ENCODE data around the gene BRD4.
"Not testable (repeated sequence)": the region's sequence is repeated elsewhere in the genome, so short reads cannot be mapped to it uniquely, and the experiment has no call there.

BRD4 gene

GRCh38 chr19:15332311-15332996 lies at the start of gene BRD4:
Gene BRD4 (minus strand): TSS chr19:15332539. CDS start chr19:15273099, 59,440 bp downstream.
- DNase-seq: peak in 50 of 51 donors; percentile 6 to 76 (median 46)

DNA sequence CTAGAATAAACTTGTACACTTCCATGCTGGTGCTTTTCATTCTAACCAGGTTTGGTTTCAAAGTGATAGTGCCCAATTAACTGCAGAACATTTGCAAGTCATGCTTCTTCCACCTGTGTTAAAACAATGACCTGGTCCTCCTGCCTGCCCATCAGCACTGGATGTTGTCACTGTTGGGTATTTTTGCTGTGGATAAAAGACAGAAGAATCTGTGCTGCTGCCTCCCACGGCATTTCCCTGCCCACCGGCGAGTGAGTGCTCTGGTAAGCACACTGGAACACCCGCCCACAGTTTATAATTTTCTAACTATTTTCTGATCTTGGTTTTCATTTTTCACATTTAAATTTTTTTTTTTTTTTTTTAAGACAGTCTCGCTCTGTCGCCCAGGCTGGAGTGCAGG lies 49.5 kb upstream of the BRD4 start:
- no peak for DNase-seq

DNA sequence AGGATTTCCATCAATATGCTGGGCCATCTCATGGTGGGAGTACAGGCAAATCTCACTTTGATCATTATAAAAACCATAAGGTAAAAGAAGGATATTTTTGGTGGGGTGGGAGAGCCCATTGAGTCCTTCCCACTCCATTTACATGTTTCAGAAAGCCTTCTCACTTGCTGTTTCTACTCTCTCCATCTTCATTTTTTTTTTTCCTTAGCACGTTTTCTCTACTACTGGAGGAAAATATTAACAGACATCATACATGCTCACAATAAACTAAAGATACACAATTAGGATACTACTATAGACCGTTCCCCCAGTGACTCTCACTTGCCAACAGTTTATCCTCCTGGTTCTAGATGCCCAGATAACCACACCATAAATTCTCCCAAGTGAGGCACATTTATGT lies 49.1 kb upstream of the BRD4 start:
- DNase-seq: no peak

DNA sequence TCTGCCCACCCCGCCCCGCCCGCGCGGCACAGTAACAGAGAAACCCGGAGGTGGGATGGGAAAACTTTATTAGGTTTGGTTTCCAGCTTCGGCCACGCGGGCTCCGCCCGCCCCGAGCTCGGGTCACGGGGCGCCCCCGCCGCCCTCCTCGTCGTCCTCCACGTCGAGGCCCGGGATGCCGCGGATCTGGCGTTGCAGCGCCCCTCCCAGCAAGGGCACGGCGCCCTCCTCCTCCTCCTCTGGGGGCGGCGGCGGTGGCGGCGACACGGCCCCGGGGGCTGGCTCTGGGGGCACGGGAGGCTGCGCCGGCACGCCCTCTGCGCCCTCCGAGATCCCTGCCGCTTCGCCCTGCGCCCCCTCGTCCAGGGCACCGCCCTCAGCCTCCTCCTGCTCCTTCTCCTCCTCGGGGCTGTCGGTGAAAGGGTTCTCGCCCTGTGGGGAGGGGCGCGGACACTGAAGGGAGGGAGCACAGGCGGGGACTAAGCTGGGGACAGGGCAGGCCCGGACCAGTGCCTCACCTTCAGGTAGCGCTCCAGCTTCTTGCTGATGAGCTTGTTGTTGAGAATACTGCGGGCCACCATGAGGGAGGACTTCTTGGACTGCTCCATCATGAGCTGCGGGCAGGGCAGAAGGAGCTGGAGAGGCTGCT lies 47.8 kb upstream of the BRD4 start:
- peak in 7 of 51 donors; percentile 17 to 76 (median 39) for DNase-seq

DNA sequence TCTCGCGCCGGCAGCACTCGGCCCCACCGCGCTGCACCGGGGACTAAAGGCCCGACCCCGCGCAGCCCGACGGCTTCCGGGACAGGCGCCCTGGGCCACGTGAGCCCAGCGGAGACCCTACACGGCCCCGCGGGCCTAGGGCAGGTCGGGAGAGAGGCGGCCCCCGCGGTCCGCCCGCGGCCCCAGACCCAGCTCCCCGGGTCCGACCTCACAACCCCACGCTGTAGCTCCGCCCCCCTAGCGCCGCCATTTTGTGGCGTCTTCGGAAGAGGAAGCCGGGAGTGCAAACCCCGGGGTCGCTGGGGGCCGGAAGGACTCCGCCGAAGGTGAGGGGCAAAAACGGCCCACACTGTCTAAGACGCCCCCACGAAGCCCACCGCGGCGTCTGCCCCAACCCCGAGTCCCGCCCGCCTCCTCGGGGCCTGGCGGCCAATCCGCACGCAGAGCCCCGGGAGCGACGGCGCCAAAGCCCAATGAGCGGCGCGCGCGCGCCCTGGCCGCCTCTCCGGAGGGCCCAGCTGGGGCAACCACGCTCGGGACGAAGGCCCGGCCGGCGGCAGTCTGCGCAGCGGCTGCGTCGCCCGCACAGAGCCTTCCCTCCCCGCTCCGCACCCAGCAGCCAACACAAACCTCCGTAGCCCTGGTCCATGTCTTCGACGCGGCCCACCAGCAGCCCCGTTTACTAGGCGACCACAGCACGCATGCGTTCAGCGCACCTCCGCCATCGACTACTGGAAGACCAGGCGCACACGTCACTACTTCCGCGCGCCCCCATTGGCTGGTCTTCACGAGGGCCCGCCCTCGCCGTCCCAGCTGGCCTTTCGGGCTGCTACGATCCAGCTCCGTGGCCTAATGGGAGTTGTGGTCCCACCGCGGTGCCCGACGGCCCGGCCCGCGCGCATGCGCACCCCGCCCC lies 47.0 kb upstream of the BRD4 start, which contains the start of gene AKAP8:
TSS of gene AKAP8 (minus strand) at position 705 of the 916 bp plus-strand sequence. CDS start at position 649, 56 bp downstream.
- DNase-seq: peak; percentile 77 to 99 (median 96)

DNA sequence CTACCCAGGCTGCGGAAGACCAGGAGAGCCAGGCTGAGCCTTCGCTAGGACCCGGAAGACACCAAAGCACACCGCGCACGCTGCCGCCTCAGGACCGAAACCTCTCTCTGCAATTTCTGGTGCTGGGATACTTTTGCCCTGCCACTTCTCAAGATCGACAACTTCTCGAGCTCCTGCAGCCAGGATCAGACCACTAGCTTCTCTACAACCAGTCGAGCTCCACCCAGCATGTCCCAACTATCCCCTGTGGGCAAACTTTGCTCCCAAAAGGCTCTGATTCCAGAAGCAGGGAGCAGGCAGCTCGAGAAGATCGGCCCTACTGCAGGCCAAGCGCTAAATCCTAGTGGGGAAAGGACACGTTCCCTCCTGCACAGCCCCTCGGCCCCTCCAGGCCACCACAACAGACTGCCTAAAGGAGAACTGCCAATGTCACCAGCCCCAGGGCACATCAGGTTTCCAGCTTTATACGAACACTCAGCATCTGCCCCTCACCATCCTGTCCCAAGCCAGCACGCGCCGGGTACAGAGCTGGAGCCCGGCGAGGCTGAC lies 46.3 kb upstream of the BRD4 start:
- peak in 17 of 51 donors; percentile 6 to 72 (median 22) for DNase-seq

- no peak for DNase-seq
Observed at GRCh38 chr19:15374796-15375440, 42.6 kb upstream of the BRD4 start.

DNA sequence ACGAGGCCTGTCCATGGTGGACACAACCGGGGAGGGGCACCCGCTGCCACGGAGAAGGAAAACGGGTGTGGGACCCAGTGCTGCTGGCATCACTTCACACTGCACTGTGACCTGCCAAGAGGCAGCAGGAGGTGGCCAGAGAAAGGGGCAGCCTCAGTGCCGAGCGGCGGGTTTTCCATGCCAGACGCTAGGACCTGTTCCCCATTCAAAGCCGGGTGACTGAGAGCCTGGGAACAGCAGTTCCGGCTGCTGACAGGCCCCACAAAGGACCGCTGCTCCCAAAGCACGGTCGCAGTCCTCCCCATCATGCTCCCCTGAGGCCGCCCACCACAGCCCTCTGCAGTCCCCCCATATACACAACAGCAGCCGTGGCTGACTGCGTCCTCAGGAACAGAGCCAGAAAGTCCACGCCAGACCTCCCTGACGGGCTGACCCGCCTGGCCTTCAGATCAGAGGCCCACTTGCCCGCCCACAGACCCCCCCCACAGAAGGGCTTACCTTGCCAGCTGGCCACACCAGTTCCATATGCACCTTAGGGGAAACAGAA lies 41.8 kb upstream of the BRD4 start:
- DNase-seq: peak in 8 of 51 donors; percentile 4 to 65 (median 12)

DNA sequence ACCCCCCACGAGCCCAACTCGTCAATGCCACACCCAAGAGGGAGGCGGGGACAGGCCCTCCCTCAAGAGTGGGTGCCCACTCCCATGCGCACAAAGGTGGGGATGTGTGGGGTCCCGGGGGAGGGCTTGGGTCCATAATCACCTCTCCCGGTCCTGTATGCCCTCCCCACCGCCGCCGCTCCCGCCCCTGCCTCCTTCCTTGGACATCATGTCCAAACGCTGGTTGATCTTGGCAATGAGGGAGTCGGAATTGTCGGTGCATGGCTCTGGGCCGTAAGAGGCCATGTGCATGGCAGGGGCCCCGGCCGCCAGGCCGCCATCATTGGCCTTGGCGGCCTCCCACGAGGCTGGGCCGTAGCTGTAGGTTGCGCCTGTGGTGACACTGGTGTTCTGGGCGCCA lies 41.3 kb upstream of the BRD4 start:
- DNase-seq: no peak

- no peak for DNase-seq
Observed at GRCh38 chr19:15372891-15373301, 40.6 kb upstream of the BRD4 start.

DNA sequence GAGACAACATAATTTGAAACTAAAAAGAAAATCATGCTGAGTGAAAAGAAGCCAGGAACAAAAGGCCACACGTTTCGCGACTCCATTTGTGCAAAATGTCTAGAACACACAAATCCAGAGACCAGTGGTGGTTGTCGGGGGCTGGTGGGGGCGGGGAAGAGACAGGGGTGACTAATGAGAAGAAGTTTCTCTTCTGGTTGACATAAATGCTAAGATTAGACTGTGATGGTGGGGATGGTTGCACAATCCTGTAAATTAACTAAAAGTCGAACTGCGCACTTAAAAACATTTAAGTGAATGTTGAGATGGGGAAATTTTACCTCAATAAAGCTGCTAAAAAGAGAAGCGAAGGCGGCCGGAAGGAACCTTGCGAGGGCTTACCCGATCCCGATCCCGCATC lies 40.1 kb upstream of the BRD4 start:
- DNase-seq: no peak

DNA sequence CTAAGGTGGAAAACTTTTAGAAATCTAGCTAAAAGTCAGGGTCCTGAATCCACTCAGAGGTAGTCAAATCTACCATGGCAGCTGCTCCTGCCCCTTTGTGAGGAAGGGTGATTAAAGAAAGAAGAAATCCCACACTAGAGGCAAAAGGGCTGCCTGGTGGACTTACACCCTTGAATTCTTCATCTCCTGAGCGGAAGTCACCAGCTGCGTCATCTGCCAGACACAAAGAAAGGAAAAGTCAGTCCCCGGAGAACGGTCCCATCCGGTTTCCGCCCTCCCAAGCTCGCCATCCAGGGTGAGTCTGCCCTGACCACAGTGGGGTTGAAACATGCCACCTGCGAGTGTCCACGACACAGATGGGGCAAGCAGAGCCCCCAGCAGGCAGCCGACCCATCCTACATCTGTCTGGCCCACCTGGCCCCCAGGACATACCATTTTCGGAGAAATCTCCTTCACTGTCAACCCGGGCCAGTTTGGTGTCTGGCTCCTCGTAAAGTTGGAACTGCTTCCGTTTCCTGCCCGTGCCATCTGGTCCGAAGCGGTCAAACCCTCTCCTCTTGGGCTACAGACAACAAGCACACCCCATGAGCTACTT lies 39.5 kb upstream of the BRD4 start:
- no peak for DNase-seq

DNA sequence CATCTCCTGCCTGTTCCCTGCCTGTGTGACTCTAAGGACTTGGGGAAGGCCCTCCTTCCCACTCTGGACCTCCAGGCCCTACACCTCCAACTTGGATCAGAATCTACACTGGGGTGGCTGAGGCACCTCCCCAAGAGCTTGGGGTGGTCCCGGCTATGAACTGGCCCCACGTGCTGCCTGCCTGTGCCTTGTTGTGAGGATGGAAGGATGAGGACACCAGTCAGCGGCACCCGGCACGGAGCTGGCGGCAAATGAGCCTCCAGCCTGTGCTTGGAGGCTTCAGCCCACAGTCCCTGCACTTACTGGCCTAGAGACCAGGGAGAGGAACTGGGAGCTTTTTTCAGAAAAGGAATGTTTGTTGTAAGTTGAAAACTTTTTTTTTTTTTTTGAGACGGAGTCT lies 38.8 kb upstream of the BRD4 start:
- DNase-seq: no peak

DNA sequence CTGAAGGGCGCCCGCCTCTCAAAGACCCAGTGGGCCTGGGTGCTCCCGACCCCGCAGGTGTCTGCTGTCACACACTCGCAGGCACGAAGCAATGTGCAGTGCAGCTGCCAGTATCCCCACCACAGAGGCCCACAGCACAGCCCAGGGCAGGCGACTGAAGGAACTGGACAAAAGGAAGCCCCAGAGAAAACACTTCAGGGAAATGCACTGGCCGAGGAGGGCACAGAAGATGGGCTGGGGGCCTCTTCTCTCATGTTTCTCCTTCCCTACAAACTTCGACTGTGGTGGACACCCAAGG lies 37.2 kb upstream of the BRD4 start:
- DNase-seq: no peak

DNA sequence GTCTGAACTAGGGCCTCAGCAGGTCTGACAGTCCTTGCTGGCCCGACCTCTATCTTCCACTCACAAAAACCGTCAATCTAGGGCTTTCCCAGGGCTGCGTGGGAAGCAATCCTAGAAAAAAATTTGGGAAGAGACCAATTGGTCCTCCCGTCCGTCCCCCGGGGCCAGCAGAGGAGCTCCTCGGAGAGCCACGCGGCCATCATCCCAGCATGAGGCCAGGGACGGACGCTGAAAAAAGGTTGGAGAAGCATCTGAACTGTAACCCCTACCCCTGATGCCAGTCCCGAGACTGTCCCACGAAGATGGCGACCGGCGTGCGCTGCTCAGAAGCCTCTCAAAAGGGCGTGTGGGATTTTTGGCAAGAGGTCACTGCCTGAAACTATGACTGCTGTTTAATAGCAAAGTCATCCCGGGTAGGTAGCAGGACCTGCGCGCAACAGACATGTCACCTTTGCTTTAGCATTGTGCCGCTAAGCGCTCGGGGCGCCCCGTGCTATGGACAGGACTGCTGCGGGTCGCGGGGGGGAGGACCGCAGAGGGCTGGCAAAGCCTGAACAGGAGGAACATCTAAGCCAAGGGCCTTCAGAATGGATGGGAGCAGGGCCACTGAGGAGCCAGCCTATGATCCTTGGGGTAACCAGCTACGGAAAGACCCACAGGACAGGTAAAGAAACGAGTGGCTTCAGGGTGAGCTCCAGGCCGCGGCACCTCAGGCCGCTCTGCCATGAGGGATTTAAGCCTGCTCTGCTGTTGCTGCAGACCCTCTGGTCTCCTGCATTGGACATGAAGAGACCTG lies 36.7 kb upstream of the BRD4 start:
- no peak for DNase-seq

DNA sequence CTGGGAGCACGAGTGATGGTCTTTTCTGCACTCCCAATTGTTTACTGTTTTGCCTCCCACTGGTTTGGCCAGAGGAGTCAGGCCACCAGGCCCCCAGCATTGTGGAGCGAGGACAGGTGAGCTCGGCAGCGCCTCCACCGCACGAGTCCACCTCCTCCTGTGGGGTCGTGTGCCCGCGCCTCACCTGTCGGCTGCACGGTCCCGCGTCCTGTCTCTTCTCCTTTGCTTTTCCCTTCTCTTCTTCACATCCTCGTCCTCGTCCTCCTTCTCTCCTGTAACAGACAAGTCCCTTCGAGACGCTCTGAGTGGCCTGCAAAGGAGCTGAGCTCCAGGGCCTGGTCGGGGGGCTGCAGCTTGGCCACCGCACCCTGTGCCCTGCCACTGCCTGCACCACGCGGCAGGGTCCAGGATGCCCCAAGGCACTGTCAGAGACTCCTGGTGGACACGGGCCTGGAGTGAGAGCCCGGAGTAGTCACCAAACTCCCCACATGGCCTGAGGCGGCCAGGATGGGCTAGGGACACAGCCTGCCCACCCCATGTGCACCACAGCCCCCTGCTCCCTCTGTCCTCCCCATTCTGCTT lies 35.8 kb upstream of the BRD4 start:
- no peak for DNase-seq

DNA sequence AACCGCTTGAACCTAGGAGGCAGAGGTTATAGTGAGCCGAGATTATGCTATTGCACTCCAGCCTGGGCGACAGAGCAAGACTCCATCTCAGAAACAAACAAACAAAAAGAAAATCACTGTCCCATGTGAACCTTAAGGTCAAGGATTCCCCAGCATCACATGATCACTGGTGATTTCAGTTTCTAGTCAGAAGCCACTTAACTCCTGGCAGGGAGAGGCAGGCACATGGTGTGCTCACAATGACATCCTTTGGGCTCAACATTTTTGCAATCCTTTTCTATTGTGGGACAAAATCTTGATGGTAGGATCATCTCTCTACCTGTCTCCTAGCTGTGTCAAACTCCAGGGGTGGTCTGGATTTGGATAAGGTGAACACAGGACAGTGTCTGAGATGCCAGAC lies 35.1 kb upstream of the BRD4 start:
- no peak for DNase-seq

GRCh38 chr19:15365264-15365663 lies 32.9 kb upstream of the BRD4 start:
- DNase-seq: no peak

- DNase-seq: not testable (repeated sequence)
Observed at GRCh38 chr19:15363791-15364190, 31.5 kb upstream of the BRD4 start.

Data from hypothalamus (tissue), 51 donors.